A549 (cell line): Measurements from ENCODE around the gene NUP205. TPM values are rescaled to one million over a fixed set of nuclear protein-coding genes. Genes with fewer than 3 reads are reported as not detected.

Source experiments
- ATAC-seq, 2 experiments: fragments of 200-7000 bp in 1 of 2; fragments of >200 bp in 1 of 2; cut with Nextera tagmentation in 1 of 2; cut with Tn5 transposase in 1 of 2; 3 replicates each; pipeline versions ENCODE4 v1.8.0 to v1.9.1; 2018 to 2020; ENCODE audit warnings: mild to moderate bottlenecking in 1 of 2, moderate library complexity in 1 of 2
- CTCF ChIA-PET: fragments of 300-600 bp; sonication (Branson Sonifier 250); formaldehyde crosslinking; extraction: SDS; loops from one replicate; lab custom pipeline; 2021; ENCODE audit warnings: antibody characterized with exemption, inconsistent platforms; lab: Yijun Ruan, JAX
- POLR2A ChIA-PET: fragments of 350-600 bp; formaldehyde crosslinking; extraction: SDS; loops from one replicate; lab custom pipeline; 2021; ENCODE audit warnings: antibody characterized with exemption, inconsistent platforms; lab: Yijun Ruan, JAX
- DNase-seq, 2 experiments: peaks; one replicate each; pipeline versions ENCODE4 v3.0.0 to v3.0.0-alpha.2; 2011 to 2016; ENCODE audit warnings: low read depth in 1 of 2, low spot score in 1 of 2
- FAIRE-seq: peaks from 2 replicates; lab custom pipeline; 2011; peaks lifted over from hg19 to GRCh38; lab: Jason Lieb, UNC
- H3K27ac ChIP-seq, 2 experiments: fragments of >200 bp; sonication (Bioruptor Twin); formaldehyde crosslinking; 3 replicates each; pipeline ENCODE4 v1.5.1; 2016 to 2017
- H3K4me1 ChIP-seq: fragments of >200 bp; sonication (Bioruptor Twin); formaldehyde crosslinking; 3 replicates; pipeline ENCODE4 v1.6.1; 2016
- H3K4me2 ChIP-seq: fragments of >200 bp; sonication (Bioruptor Twin); formaldehyde crosslinking; 3 replicates; pipeline ENCODE4 v1.6.1; 2016
- H3K4me3 ChIP-seq: fragments of >200 bp; sonication (Bioruptor Twin); formaldehyde crosslinking; 3 replicates; pipeline ENCODE4 v1.5.1; 2016
- H3K9me3 ChIP-seq: fragments of >200 bp; sonication (Bioruptor Twin); formaldehyde crosslinking; 3 replicates; pipeline ENCODE4 v1.6.1; 2016
- ATOH8 ChIP-seq: fragments of 250-450 bp; sonication (Bioruptor Pico); IDR thresholded peaks from 2 replicates; pipeline ENCODE4 v1.5.0; 2020; ENCODE audit warnings: low read depth, mild to moderate bottlenecking, moderate library complexity
- CHD2 ChIP-seq: fragments of 150-350 bp; IDR thresholded peaks from 2 replicates; pipeline ENCODE4 v1.6.1; 2014; ENCODE audit warnings: low read length; ENCODE audit not compliant: partially characterized antibody
- CTCF ChIP-seq: fragments of >200 bp; sonication (Bioruptor Twin); formaldehyde crosslinking; IDR thresholded peaks from 3 replicates; pipeline ENCODE4 v1.5.1; 2016
- E2F6 ChIP-seq: IDR thresholded peaks from 2 replicates; pipeline ENCODE4 v1.6.1; 2012; ENCODE audit warnings: low read depth, borderline replicate concordance
- ELK1 ChIP-seq: fragments of 150-350 bp; IDR thresholded peaks from 2 replicates; pipeline ENCODE4 v1.6.1; 2014; ENCODE audit warnings: low read depth, mild to moderate bottlenecking, low read length
- EP300 ChIP-seq, 2 experiments: fragments of >200 bp; sonication (Bioruptor Twin); formaldehyde crosslinking; IDR thresholded peaks; 2 replicates in 1 of 2; 3 replicates in 1 of 2; pipeline ENCODE4 v1.6.1; 2016 to 2017
- ESRRA ChIP-seq: fragments of 150-350 bp; IDR thresholded peaks from 2 replicates; pipeline ENCODE4 v1.6.1; 2014; ENCODE audit warnings: mild to moderate bottlenecking, low read length, borderline replicate concordance
- GATA3 ChIP-seq: IDR thresholded peaks from 2 replicates; pipeline ENCODE4 v1.6.1; 2012; ENCODE audit warnings: borderline replicate concordance
- HEYL ChIP-seq: fragments of 250-450 bp; sonication (Bioruptor Pico); IDR thresholded peaks from 2 replicates; pipeline ENCODE4 v1.8.0; 2021; ENCODE audit warnings: mild to moderate bottlenecking, moderate library complexity
- HMGXB4 ChIP-seq: fragments of 250-450 bp; sonication (Bioruptor Pico); IDR thresholded peaks from 2 replicates; pipeline ENCODE4 v1.5.0; 2021; ENCODE audit warnings: mild to moderate bottlenecking, moderate library complexity, borderline replicate concordance
- HOXB13 ChIP-seq: fragments of 250-450 bp; sonication (Bioruptor Pico); IDR thresholded peaks from 2 replicates; pipeline ENCODE4 v1.5.0; 2020; ENCODE audit warnings: low read depth, mild to moderate bottlenecking, moderate library complexity
- HOXB5 ChIP-seq: fragments of 250-450 bp; sonication (Bioruptor Pico); IDR thresholded peaks from 2 replicates; pipeline ENCODE4 v1.5.0; 2020; ENCODE audit warnings: mild to moderate bottlenecking, moderate library complexity
- JUNB ChIP-seq: fragments of >200 bp; sonication (Bioruptor Twin); formaldehyde crosslinking; IDR thresholded peaks from 2 replicates; pipeline ENCODE4 v1.6.1; 2016
- KDM1A ChIP-seq: fragments of 200-600 bp; sonication (generic); IDR thresholded peaks from 2 replicates; pipeline ENCODE4 v1.6.1; 2016; ENCODE audit warnings: low read depth, mild to moderate bottlenecking
- MAFK ChIP-seq: fragments of 450-650 bp; IDR thresholded peaks from 2 replicates; pipeline ENCODE4 v1.6.1; 2014; ENCODE audit not compliant: partially characterized antibody
- NFE2L2 ChIP-seq: fragments of 150-350 bp; conservative IDR thresholded peaks from 2 replicates; pipeline ENCODE4 v1.6.1; 2014; ENCODE audit warnings: low read length
- NPAS2 ChIP-seq: fragments of 250-450 bp; sonication (Bioruptor Pico); IDR thresholded peaks from 2 replicates; pipeline ENCODE4 v1.8.0; 2022; ENCODE audit warnings: mild to moderate bottlenecking, moderate library complexity, borderline replicate concordance
- NR3C1 ChIP-seq: fragments of >200 bp; sonication (Bioruptor Twin); formaldehyde crosslinking; IDR thresholded peaks from 3 replicates; pipeline ENCODE4 v1.6.1; 2017
- PBX3 ChIP-seq: IDR thresholded peaks from 2 replicates; pipeline ENCODE4 v1.6.1; 2012
- RNF2 ChIP-seq: fragments of 200-600 bp; sonication (generic); IDR thresholded peaks from 2 replicates; pipeline ENCODE4 v1.6.1; 2016; ENCODE audit warnings: low read depth, mild to moderate bottlenecking, antibody characterized with exemption, moderate library complexity, borderline replicate concordance
- SREBF2 ChIP-seq: fragments of 450-650 bp; IDR thresholded peaks from 2 replicates; pipeline ENCODE4 v1.6.1; 2014; ENCODE audit warnings: mild to moderate bottlenecking, moderate library complexity
- TP53 ChIP-seq: fragments of 250-450 bp; sonication (Bioruptor Pico); IDR thresholded peaks from 2 replicates; pipeline ENCODE4 v1.5.0; 2021; ENCODE audit warnings: mild to moderate bottlenecking, moderate library complexity
- USF2 ChIP-seq: fragments of 450-650 bp; IDR thresholded peaks from 2 replicates; pipeline ENCODE4 v1.6.1; 2014; ENCODE audit warnings: antibody characterized with exemption
- ZC3H11A ChIP-seq: fragments of 450-650 bp; IDR thresholded peaks from 2 replicates; pipeline ENCODE4 v1.6.1; 2014; ENCODE audit warnings: antibody characterized with exemption, mild to moderate bottlenecking
- ZFP36 ChIP-seq: fragments of 450-650 bp; IDR thresholded peaks from 2 replicates; pipeline ENCODE4 v1.6.1; 2014; ENCODE audit warnings: borderline replicate concordance; ENCODE audit not compliant: partially characterized antibody
- whole genome bisulfite sequencing: methylation state at CpG from one replicate; pipeline ENCODE4 v1.1.6; 2017; ENCODE audit errors: missing lambda C conversion rate; 5-methylcytosine and 5-hydroxymethylcytosine counted together
- polyA plus RNA-seq, 4 experiments: library from polyadenylated mRNA; depleted of rRNA in 3 of 4; stranded (reverse); fragments of >200 nt; fragmentation: RNase III in 1 of 4; extraction: RNeasy Plus Mini Kit Qiagen cat#74134 plus additional on column Dnase treatment in 1 of 4; gene quantifications; 2 replicates in 3 of 4; 3 replicates in 1 of 4; pipeline ENCODE4 v1.2.3, GENCODE V29; 2011 to 2017

Gene NUP205
- polyA plus RNA-seq, 2 of the 4 experiments (the other 2 are of a cell fraction), result 55.0 to 119 TPM

GRCh38 chr7:135539629-135540028, 18.1 kb upstream of the NUP205 start:
- no peaks in the 10 kb centered on the region for H3K4me1 ChIP-seq
- ATAC-seq (no peak), FAIRE-seq (no peak), DNase-seq (no peak)
- no peak overlapping the region for H3K27ac ChIP-seq
- POLR2A ChIA-PET, result no interaction called here
- H3K9me3 ChIP-seq, result no peaks in the 10 kb centered on the region
- WGBS, result 64% methylated on average over 2 of the region's 2 CpGs
- no peak overlapping the region for H3K4me3 ChIP-seq
- TF ChIP-seq SREBF2 (no peak), ATOH8 (CRISPR knock-in tag) (no peak), PBX3 (no peak), ZC3H11A (no peak), RNF2 (no peak)
- CTCF ChIA-PET, result interaction anchor here (0.6 to 1.3 kb wide), 3 partner anchors 9 to 84 kb away, joined by 3 to 4 read pairs (median 3); no protein-coding TSS in a partner anchor
- no peak overlapping the region for H3K4me2 ChIP-seq

- TF ChIP-seq USF2 (no peak), MAFK (no peak), HMGXB4 (CRISPR knock-in tag) (no peak), GATA3 (no peak), JUNB (no peak)
Observed at GRCh38 chr7:135541029-135541428, 16.7 kb upstream of the NUP205 start.

GRCh38 chr7:135550196-135550595, 7.5 kb upstream of the NUP205 start:
- WGBS, result 69% methylated on average over 7 of the region's 7 CpGs

More at GRCh38 chr7:135541029-135541428, 16.7 kb upstream of the NUP205 start:
- no peak for ATAC-seq
- Histone ChIP-seq H3K9me3 (no peaks in the 10 kb centered on the region), H3K27ac (no peak overlapping the region), H3K4me1 (no peaks in the 10 kb centered on the region), H3K4me3 (no peak overlapping the region), H3K4me2 (no peak overlapping the region)
- no peak for FAIRE-seq
- CTCF ChIA-PET, result interaction anchor here (0.7 to 1.3 kb wide), 3 partner anchors 22 to 103 kb away, joined by 3 read pairs; no protein-coding TSS in a partner anchor
- 66% methylated on average over 6 of the region's 6 CpGs for WGBS
- POLR2A ChIA-PET, result no interaction called here
- no peak for DNase-seq

More at GRCh38 chr7:135550196-135550595, 7.5 kb upstream of the NUP205 start:
- ChIA-PET CTCF (interaction anchor here (0.9 kb wide), 1 partner anchor 37 kb away, joined by 3 read pairs; no protein-coding TSS in a partner anchor), POLR2A (interaction anchor here (0.6 kb wide), 1 partner anchor 27 kb away, joined by 3 read pairs; no protein-coding TSS in a partner anchor)
- Histone ChIP-seq H3K4me2 (no peak overlapping the region), H3K27ac (no peak overlapping the region), H3K4me3 (no peak overlapping the region)
- TF ChIP-seq SREBF2, result no peak
- TF ChIP-seq RNF2, result no peak
- TF ChIP-seq HEYL, result no peak
- TF ChIP-seq NPAS2, result no peak
- no peak for TF ChIP-seq CTCF
- no peak for TF ChIP-seq TP53 (CRISPR knock-in tag)
- no peak for TF ChIP-seq E2F6
- no peak for TF ChIP-seq NR3C1
- no peak for TF ChIP-seq ZFP36
- no peak for TF ChIP-seq HOXB13 (CRISPR knock-in tag)
- no peak for TF ChIP-seq EP300 (IDR thresholded peaks at IDR 0.05)
- no peak for TF ChIP-seq NFE2L2
- no peak for TF ChIP-seq ZC3H11A
- TF ChIP-seq ELK1, result no peak
- no peak for TF ChIP-seq HOXB5
- TF ChIP-seq CHD2, result no peak
- TF ChIP-seq ESRRA, result no peak
- no peak for TF ChIP-seq KDM1A
- TF ChIP-seq, all 56 proteins: peak for 0
- H3K4me1 ChIP-seq, result no peaks in the 10 kb centered on the region
- ATAC-seq, result no peak
- FAIRE-seq, result no peak
- DNase-seq, result no peak
- H3K9me3 ChIP-seq, result no peaks in the 10 kb centered on the region
